Nephron progenitor cell (in vitro differentiated cells): Measurements from ENCODE around the gene EXOC7.
A peak's percentile ranks its signal among the peaks of the same experiment; 100 is the strongest.

Source experiments
- DNase-seq: peaks from one replicate; pipeline ENCODE4 v3.0.0; 2021
- H3K27ac Mint-ChIP-seq: 2 replicates; pipeline ENCODE4 v1.8.0; 2021; ENCODE audit warnings: mild to moderate bottlenecking, moderate library complexity, mixed read lengths
- H3K27me3 Mint-ChIP-seq: 2 replicates; pipeline ENCODE4 v1.8.0; 2021; ENCODE audit warnings: mild to moderate bottlenecking, low read depth, mixed read lengths; ENCODE audit not compliant: poor library complexity
- H3K36me3 Mint-ChIP-seq: 2 replicates; pipeline ENCODE4 v1.8.0; 2021; ENCODE audit warnings: low read depth, mixed read lengths
- H3K4me1 Mint-ChIP-seq: 2 replicates; pipeline ENCODE4 v1.8.0; 2021; ENCODE audit warnings: mixed read lengths
- H3K4me3 Mint-ChIP-seq: 2 replicates; pipeline ENCODE4 v1.8.0; 2021; ENCODE audit warnings: mild to moderate bottlenecking, moderate library complexity, mixed read lengths
- H3K9me3 Mint-ChIP-seq: 2 replicates; pipeline ENCODE4 v1.8.0; 2021; ENCODE audit warnings: mild to moderate bottlenecking, moderate library complexity, mixed read lengths
- CTCF ChIP-seq: fragments of 200-600 bp; sonication (generic); IDR thresholded peaks from 2 replicates; pipeline ENCODE4 v1.5.0; 2021; ENCODE audit warnings: antibody characterized with exemption

EXOC7 gene

GRCh38 chr17:76036497-76037261 is 66.9 kb downstream of the EXOC7 start:
- no peak for TF ChIP-seq CTCF
- Mint-ChIP-seq H3K36me3 (peaks cover 37% of the 10 kb centered on the region), H3K27ac (peak overlapping the region; percentile 83), H3K4me1 (peaks cover 63% of the 10 kb centered on the region), H3K27me3 (peaks cover 9% of the 10 kb centered on the region), H3K4me3 (peak overlapping the region; percentile 29), H3K9me3 (peaks cover 6% of the 10 kb centered on the region)
- no peak for DNase-seq

- Mint-ChIP-seq H3K27me3 (peaks cover 12% of the 10 kb centered on the region), H3K27ac (no peak overlapping the region), H3K36me3 (peaks cover 18% of the 10 kb centered on the region), H3K9me3 (peaks cover 6% of the 10 kb centered on the region), H3K4me3 (no peak overlapping the region), H3K4me1 (peaks cover 51% of the 10 kb centered on the region)
- DNase-seq: no peak
- TF ChIP-seq CTCF: no peak
These were observed 68.9 kb downstream of the EXOC7 start for GRCh38 chr17:76034428-76035350.

GRCh38 chr17:76033139-76033538 is 70.4 kb downstream of the EXOC7 start:
- Mint-ChIP-seq H3K27ac (peak overlapping the region; percentile 10), H3K36me3 (peaks cover 3% of the 10 kb centered on the region), H3K4me3 (no peak overlapping the region), H3K4me1 (peaks cover 51% of the 10 kb centered on the region), H3K27me3 (peaks cover 12% of the 10 kb centered on the region), H3K9me3 (peaks cover 6% of the 10 kb centered on the region)
- no peak for DNase-seq
- no peak for TF ChIP-seq CTCF

GRCh38 chr17:76032780-76033108 is 70.8 kb downstream of the EXOC7 start:
- Mint-ChIP-seq H3K4me3 (no peak overlapping the region), H3K27ac (no peak overlapping the region), H3K4me1 (peaks cover 49% of the 10 kb centered on the region), H3K36me3 (no peaks in the 10 kb centered on the region), H3K9me3 (peaks cover 6% of the 10 kb centered on the region), H3K27me3 (peaks cover 12% of the 10 kb centered on the region)
- TF ChIP-seq CTCF: no peak
- no peak for DNase-seq

GRCh38 chr17:76032073-76032779 is 71.4 kb downstream of the EXOC7 start:
- DNase-seq: no peak
- peaks cover 48% of the 10 kb centered on the region for H3K4me1 Mint-ChIP-seq
- H3K4me3 Mint-ChIP-seq: no peak overlapping the region
- no peak for TF ChIP-seq CTCF
- H3K36me3 Mint-ChIP-seq: no peaks in the 10 kb centered on the region
- peaks cover 12% of the 10 kb centered on the region for H3K27me3 Mint-ChIP-seq
- no peak overlapping the region for H3K27ac Mint-ChIP-seq
- peaks cover 6% of the 10 kb centered on the region for H3K9me3 Mint-ChIP-seq
